Activated CD8-positive, alpha-beta memory T cell treated with anti-CD3 and anti-CD28 coated beads for 36 hours (primary cell): ENCODE data around the gene GSK3A. TPM values are rescaled to one million over a fixed set of nuclear protein-coding genes. Genes with fewer than 3 reads are reported as not detected.

Experiments
- CTCF ChIA-PET: fragments of 350-600 bp; sonication (Branson Sonifier 250); formaldehyde crosslinking; loops from one replicate; lab custom pipeline; 2021; ENCODE audit warnings: antibody characterized with exemption; lab: Charles Lee
- POLR2A ChIA-PET: fragments of 350-600 bp; sonication (Branson Sonifier 250); formaldehyde crosslinking; loops from one replicate; lab custom pipeline; 2021; ENCODE audit warnings: antibody characterized with exemption; lab: Charles Lee
- total RNA-seq, 2 experiments: library from RNA; stranded (reverse); gene quantifications; one replicate each; pipeline ENCODE4 v1.2.3, GENCODE V29; 2021

Gene GSK3A
- total RNA-seq, 2 experiments from 2014 or later: 50.3 to 50.8 TPM

GRCh38 chr19:42246143-42246921 lies 3.9 kb upstream of the GSK3A start:
- ChIA-PET POLR2A (interaction anchor here (0.5 to 0.7 kb wide), 2 partner anchors 12 to 29 kb away, joined by 4 to 9 read pairs; partner anchors contain the start of gene DEDD2), CTCF (interaction anchor here (0.8 to 7.1 kb wide), 5 partner anchors 15 to 61 kb away, joined by 3 to 50 read pairs (median 3); partner anchors contain the start of gene PAFAH1B3)

DNA sequence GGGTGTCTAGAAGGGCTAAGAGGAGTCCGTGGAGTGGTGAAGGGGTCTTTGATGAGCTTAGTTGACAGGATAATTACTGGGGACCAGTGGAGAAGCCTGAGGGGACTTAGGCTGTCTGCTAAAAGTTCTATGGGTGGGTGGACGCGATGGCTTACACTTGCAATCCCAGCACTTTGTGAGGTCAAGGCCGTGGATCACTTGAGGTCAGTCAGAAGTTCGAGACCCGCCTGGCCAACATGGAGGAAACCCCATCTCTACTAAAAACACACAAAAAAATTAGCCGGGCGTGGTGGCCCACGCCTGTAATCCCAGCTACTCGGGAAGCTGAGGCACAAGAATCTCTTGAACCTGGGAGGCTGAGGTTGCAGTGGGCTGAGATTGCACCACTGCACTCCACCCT lies 2.8 kb upstream of the GSK3A start:
- CTCF ChIA-PET: interaction anchor here (0.6 to 7.1 kb wide), 6 partner anchors 10 to 197 kb away, joined by 3 to 50 read pairs (median 3); partner anchors contain the start of genes ERF and PAFAH1B3
- POLR2A ChIA-PET: interaction anchor here (0.7 to 1.0 kb wide), 2 partner anchors 37 to 130 kb away, joined by 4 to 6 read pairs; no protein-coding TSS in a partner anchor

GRCh38 chr19:42244347-42245220 lies 2.2 kb upstream of the GSK3A start:
- ChIA-PET POLR2A (interaction anchor here (0.6 to 1.4 kb wide), 4 partner anchors 37 to 130 kb away, joined by 3 to 6 read pairs (median 4); no protein-coding TSS in a partner anchor), CTCF (interaction anchor here (0.6 to 7.1 kb wide), 6 partner anchors 11 to 197 kb away, joined by 3 to 50 read pairs (median 3); partner anchors contain the start of genes ERF and PAFAH1B3)

- POLR2A ChIA-PET: interaction anchor here (0.9 to 1.9 kb wide), 6 partner anchors 10 to 41 kb away, joined by 3 to 10 read pairs (median 6); partner anchors contain the start of gene ZNF526
- CTCF ChIA-PET: interaction anchor here (0.5 to 7.1 kb wide), 6 partner anchors 15 to 109 kb away, joined by 3 to 50 read pairs (median 3); partner anchors contain the start of gene POU2F2
Measured at GRCh38 chr19:42242069-42242511, 312 bp downstream of the GSK3A start.

- ChIA-PET CTCF (interaction anchor here (0.8 to 7.1 kb wide), 5 partner anchors 38 to 109 kb away, joined by 3 to 50 read pairs (median 6); partner anchors contain the start of gene POU2F2), POLR2A (interaction anchor here (1.2 kb wide), 1 partner anchor 11 kb away, joined by 3 read pairs; no protein-coding TSS in a partner anchor)
Measured at GRCh38 chr19:42241279-42241678, 1.1 kb downstream of the GSK3A start.

GRCh38 chr19:42239544-42240220 lies 2.7 kb downstream of the GSK3A start:
- ChIA-PET POLR2A (interaction anchor here (0.6 kb wide), 1 partner anchor 16 kb away, joined by 8 read pairs; no protein-coding TSS in a partner anchor), CTCF (interaction anchor here (1.2 to 2.4 kb wide), 5 partner anchors 11 to 107 kb away, joined by 3 to 8 read pairs (median 5); partner anchors contain the start of gene POU2F2)

DNA sequence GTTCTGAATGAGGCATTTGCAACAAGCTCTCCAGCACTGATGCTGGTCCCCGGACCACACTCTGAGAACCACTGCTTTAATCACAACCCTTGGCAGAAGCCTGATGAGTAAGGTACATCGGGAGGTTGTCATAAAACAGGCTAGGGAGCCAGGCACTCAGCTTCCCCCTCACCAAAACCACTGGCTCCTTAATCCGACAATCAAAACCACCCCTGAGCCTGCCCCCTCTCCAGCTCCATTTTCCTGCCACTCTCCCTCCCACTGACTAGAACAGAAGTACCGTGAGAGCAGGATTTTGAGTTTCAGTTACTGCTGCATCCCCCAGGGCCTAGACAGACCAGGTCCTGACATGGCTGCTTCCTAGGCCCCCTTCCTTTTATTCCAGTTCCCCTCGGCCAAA lies 7.2 kb downstream of the GSK3A start:
- ChIA-PET CTCF (interaction anchor here (0.7 to 1.4 kb wide), 3 partner anchors 17 to 102 kb away, joined by 3 read pairs; no protein-coding TSS in a partner anchor), POLR2A (no interaction called here)

DNA sequence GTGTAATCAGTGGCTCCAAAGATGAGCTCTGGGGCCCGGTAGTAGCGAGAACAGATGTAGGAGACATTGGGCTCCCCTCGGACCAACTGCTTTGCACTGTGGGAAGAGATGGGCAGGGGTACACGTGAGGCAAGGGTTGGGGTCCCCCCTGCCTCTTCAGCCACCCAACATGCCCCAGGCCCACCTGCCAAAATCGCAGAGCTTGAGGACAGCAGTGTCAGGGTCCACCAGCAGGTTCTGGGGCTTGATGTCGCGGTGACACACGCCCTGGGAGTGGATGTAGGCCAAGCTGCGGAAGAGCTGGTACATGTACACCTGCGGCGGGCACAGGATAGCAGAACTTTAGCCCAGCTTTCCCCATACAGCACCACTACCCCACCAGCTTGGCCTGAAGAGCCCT lies 8.0 kb downstream of the GSK3A start:
- ChIA-PET POLR2A (interaction anchor here (0.5 to 1.3 kb wide), 3 partner anchors 10 to 143 kb away, joined by 3 to 4 read pairs (median 4); no protein-coding TSS in a partner anchor), CTCF (interaction anchor here (1.2 kb wide), 2 partner anchors 18 to 62 kb away, joined by 3 read pairs; no protein-coding TSS in a partner anchor)

- POLR2A ChIA-PET: interaction anchor here (0.5 to 1.3 kb wide), 6 partner anchors 9 to 142 kb away, joined by 3 to 5 read pairs (median 4); partner anchors contain the start of gene ZNF526
- CTCF ChIA-PET: interaction anchor here (1.2 kb wide), 2 partner anchors 18 to 63 kb away, joined by 3 read pairs; no protein-coding TSS in a partner anchor
Measured at GRCh38 chr19:42233678-42234292, 8.6 kb downstream of the GSK3A start.

- POLR2A ChIA-PET: interaction anchor here (0.7 to 0.9 kb wide), 3 partner anchors 12 to 56 kb away, joined by 3 to 5 read pairs (median 4); partner anchors contain the start of gene ZNF526
- CTCF ChIA-PET: no interaction called here
Measured at GRCh38 chr19:42233106-42233505, 9.3 kb downstream of the GSK3A start.

GRCh38 chr19:42232435-42232834 lies 10.0 kb downstream of the GSK3A start:
- ChIA-PET CTCF (no interaction called here), POLR2A (interaction anchor here (0.6 to 0.9 kb wide), 2 partner anchors 18 to 23 kb away, joined by 4 to 11 read pairs; partner anchors contain the start of gene ERF)

GRCh38 chr19:42230571-42230970 lies 11.8 kb downstream of the GSK3A start:
- ChIA-PET POLR2A (interaction anchor here (1.6 kb wide), 1 partner anchor 11 kb away, joined by 3 read pairs; no protein-coding TSS in a partner anchor), CTCF (interaction anchor here (0.6 to 1.8 kb wide), 3 partner anchors 12 to 252 kb away, joined by 3 to 5 read pairs (median 3); partner anchors contain the start of gene POU2F2)

DNA sequence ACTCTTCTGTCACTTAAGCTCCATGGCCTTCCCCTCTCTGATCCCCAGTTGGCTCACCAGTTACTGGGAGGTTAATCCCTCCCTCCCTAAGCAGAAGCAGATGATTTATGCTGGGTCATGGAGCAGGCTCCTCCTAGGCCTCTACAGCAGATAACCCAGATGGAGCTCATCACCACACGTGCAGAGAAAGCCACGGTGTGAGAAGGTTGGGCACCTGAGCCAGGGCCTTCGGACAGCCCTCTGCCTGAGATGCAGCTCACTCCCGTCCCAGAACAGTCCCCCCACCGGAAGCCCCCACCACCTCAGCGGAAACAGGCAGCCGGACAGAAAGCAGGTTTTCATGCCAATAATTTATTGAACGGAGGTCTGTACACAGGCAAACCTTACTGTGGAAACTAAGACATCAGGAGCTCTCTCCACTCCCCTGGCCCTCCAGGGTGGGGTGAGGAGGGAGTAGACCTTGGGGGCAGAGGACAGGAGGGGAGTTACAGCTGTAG lies 12.5 kb downstream of the GSK3A start:
- CTCF ChIA-PET: interaction anchor here (0.6 to 1.8 kb wide), 4 partner anchors 10 to 251 kb away, joined by 3 to 5 read pairs (median 4); partner anchors contain the start of genes POU2F2 and ZNF526
- POLR2A ChIA-PET: interaction anchor here (0.5 to 1.6 kb wide), 2 partner anchors 12 to 96 kb away, joined by 3 to 6 read pairs; no protein-coding TSS in a partner anchor

DNA sequence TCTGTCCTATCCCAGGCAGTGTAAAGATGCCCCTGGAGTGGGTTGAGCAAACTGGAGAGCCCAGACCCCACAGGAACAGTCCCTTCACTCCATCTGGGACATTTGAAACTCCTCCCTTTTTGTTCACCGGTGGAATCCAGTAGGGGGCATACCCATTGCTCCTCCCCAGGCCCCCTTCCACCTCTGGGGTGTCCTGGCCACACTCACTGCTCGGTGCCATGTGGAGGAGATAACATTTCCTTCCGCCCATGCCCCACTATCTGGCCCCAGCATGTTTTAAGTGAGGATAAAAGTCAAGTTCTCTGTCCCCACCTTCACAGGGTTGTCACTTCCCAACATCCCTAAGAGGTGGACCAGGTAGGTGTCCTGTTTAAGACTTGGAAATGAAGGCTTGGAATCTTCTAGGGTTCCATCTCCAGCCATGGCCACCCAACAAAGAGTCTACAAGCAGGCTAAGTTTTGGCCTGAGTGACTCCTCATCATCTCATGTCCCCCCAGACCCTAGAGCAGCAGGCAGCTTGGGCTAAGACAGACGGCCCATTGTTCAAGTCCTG lies 13.0 kb downstream of the GSK3A start:
- POLR2A ChIA-PET: interaction anchor here (0.5 to 1.6 kb wide), 2 partner anchors 12 to 96 kb away, joined by 3 to 6 read pairs; no protein-coding TSS in a partner anchor
- CTCF ChIA-PET: interaction anchor here (0.8 to 1.8 kb wide), 3 partner anchors 9 to 97 kb away, joined by 3 to 5 read pairs (median 4); partner anchors contain the start of genes POU2F2 and ZNF526

- ChIA-PET CTCF (interaction anchor here (1.0 to 1.8 kb wide), 3 partner anchors 11 to 120 kb away, joined by 4 to 5 read pairs (median 5); partner anchors contain the start of gene POU2F2), POLR2A (no interaction called here)
Measured at GRCh38 chr19:42228641-42229040, 13.8 kb downstream of the GSK3A start.

- CTCF ChIA-PET: interaction anchor here (1.2 kb wide), 1 partner anchor 16 kb away, joined by 3 read pairs; the partner anchor contains the start of gene GSK3A
- POLR2A ChIA-PET: no interaction called here
Measured at GRCh38 chr19:42226886-42227285, 15.5 kb downstream of the GSK3A start.
